DMS 273 (cell line): ENCODE results near the gene RAPGEF4.

ENCODE experiments used
- DNase-seq: peaks from one replicate; lab custom pipeline; 2025; ENCODE audit not compliant: unreplicated experiment; lab: John Stamatoyannopoulos, UW

RAPGEF4 gene

GRCh38 chr2:172735582-172736423 is at the start of gene RAPGEF4:
RAPGEF4 (plus strand) TSS chr2:172735845; CDS start chr2:172735984, 139 bp downstream.
- DNase-seq = peak; percentile 70

DNA sequence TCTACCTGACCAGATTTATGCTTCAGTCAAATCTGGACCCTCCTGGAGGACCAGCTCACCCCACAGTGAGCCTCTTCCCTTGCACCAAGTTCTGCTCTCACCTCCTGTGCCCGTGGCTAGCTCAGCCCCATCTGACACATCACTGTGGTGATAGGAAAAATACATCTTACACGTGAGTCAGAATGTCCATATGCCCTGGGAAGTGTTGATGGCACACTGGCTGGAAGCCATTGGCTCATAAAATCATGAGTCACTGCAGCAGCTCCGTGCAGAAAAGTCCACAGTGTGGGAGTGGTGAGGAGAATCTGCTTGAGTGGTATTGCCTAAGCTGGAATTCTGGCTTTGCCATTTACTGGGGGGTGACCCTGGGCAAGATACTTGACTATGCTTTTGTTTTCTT is 42.6 kb upstream of the RAPGEF4 start:
- DNase-seq = peak; percentile 91

GRCh38 chr2:172693529-172694455 is 41.9 kb upstream of the RAPGEF4 start:
- peak; percentile 22 for DNase-seq

- DNase-seq = no peak
Measured at GRCh38 chr2:172697296-172697695, 38.3 kb upstream of the RAPGEF4 start.

DNA sequence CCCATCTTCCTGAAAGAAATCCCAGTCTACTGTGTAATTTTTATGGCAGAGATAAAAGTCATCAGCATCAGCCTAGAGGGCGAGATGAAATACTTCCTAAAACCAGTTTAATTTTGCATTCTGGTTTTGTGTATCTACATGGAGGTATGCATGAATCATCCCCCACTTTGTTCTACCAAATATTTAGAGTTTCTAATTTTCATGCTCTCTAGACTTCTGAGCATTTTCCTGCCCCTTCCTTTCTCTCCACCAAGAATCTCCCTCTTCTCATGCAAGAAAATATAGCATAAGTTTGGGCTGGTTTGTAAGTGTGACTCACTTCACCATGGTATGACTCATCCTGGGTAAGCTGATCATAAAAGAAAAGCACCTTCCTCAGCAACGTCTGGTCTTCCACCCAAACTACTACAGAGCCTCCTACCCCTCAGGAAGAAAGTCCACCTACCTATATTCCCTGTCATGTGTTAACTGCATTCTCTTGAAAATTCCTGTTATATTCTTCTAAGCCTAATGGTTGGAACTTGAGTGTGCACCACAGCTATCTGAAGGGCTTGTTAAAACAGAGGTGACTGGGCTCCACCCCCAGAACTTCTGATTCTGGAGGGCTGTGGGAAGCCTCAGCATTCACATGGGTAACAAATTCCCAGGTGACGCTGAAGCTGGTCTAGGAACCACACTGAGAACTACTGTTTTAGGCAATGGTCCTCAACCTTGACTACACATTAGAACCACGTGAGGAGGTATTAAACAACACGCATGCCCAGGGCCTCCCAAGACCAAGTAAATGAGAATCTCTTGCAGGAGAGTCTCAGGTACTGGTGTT is 37.4 kb upstream of the RAPGEF4 start:
- peak; percentile 24 for DNase-seq

- DNase-seq = no peak
Measured at GRCh38 chr2:172701250-172701649, 34.4 kb upstream of the RAPGEF4 start.

DNA sequence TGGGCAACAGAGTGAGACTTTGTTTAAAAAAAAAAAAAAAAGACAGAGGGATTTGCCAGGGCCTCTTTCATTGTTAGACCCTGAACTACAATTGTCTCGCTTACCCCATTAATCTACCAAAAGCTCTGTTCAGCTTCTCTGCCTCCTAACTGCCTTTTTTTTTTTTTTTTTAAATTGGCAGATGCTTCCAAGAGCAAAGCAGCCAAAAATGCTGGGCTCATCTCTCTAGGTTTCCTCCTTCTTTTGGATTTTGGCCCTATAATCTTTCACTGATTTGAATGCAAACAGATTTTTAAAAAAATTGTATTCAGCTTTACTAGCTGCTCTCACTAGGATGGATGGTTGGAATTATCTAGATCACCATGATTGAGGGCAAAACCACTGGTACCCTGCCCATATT is 33.2 kb upstream of the RAPGEF4 start:
- DNase-seq = no peak

GRCh38 chr2:172704072-172704936 is 31.3 kb upstream of the RAPGEF4 start:
- peak; percentile 69 for DNase-seq

GRCh38 chr2:172705352-172705751 is 30.3 kb upstream of the RAPGEF4 start:
- DNase-seq = no peak

DNA sequence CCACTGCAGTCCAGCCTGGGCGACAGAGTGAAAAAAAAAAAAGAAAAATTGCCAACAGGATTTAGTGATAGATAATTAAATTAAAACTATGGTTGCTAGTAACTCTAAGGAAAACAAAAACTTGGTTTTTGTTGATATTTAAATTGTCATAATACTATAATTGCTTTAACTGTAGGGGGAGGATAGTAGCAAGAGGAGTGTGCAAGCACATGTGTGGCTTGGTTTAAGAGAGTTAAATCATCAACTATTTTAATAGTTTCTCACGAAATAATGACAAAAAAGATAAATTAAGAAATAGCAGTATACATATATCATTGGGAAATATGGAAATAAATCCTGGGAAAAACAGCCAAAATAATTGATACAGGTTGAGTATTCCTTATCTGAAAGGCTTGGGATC is 27.4 kb upstream of the RAPGEF4 start:
- no peak for DNase-seq

DNA sequence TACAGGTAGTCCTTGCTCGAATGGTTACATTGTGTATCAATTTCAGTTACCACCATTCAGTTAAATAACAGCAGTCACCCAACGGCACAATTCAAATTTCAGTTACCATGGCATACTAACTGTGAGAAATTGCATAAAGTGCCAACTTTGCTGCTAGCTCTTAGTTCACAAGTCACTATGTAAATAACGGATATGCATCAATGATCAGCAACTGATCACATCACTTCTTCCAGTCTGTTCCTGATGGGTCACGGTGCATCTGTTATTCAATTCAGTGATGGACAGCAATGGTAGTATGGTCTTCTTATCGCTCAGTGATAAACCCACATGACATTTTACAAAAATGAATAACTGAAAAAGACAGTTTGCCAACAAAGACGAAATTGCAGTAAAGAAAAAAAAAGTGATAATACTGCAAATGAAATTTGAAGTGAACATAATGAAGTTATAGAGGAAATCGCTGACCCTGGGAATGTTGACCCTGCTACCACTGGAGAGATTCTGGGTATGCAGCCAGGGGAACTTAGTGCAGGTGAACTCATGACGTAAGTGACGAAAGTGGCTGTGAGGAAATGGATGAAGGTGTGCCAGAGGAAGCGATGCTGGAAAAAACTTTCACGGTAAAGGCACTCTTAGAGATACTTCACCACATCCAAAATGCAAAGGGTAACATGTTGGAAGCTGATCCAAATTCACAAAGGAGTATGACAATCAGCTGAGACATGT is 25.9 kb upstream of the RAPGEF4 start:
- DNase-seq = no peak

GRCh38 chr2:172710584-172711047 is 25.0 kb upstream of the RAPGEF4 start:
- peak; percentile 70 for DNase-seq

DNA sequence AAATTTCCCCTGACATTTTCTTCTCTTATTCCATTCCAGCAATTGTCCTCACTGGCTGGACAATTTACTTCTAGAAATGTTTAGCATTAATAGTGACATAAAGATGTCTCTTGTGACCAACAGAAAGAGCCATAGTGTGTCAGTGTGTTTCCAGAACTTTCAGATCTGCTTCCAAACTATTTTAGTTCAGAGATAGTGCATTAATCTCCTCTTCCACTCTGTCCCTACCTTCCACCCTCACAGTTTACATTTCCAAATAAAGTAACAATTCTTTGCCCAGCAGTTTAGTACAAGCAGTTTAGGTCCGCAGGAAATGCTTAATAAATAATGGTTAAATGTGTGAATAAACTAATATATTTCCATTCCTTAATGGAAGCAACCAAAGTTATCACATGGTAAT is 24.5 kb upstream of the RAPGEF4 start:
- DNase-seq = no peak

- DNase-seq = no peak
Measured at GRCh38 chr2:172712251-172712650, 23.4 kb upstream of the RAPGEF4 start.

DNA sequence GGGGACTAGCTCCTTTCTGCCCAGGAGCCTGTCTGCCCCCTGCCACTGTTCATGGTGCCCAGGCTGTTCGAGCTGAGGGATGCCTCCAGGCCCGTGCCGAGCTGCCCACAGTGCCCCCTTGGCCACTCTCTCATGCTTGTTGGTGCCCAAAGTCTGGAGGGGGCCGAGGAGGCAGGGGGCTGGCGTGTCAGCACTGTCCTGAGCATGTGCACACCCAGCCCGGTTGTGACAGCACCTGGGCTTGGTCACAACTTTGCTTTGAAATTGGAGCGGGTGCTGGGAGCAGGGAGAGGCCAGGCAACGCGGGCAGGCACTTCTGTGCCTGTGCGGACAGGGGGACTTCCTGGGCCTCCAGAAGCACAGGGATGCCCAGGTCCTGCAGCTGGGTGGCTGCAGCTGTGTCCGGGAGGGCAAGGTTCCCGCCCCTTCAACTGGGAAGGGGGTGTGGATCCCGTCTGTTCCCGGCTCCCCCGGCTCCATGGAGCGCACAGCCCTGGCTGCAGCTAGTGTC is 22.2 kb upstream of the RAPGEF4 start:
- DNase-seq = no peak

GRCh38 chr2:172722481-172722880 is 13.2 kb upstream of the RAPGEF4 start:
- DNase-seq = peak; percentile 22

GRCh38 chr2:172723286-172723685 is 12.4 kb upstream of the RAPGEF4 start:
- DNase-seq = no peak

- no peak for DNase-seq
Measured at GRCh38 chr2:172724724-172725123, 10.9 kb upstream of the RAPGEF4 start.

DNA sequence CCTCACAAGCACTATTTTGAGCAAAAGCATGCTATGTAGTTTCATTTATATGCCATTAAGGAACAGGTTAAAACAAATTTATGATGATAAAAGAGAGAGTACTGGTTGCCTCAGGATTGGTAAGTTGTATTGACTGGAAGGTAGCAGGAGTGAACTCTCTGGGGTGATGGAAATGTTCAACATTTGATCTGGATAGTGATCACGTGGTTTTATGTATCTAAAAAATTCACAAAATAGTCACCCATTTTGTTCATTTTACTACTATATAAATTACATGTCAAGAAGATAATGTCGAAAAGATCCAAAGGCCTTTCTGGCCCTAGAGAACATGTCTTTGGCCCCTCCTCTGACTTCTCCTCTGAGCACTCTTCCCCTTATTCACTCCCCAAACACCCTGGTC is 10.4 kb upstream of the RAPGEF4 start:
- no peak for DNase-seq
